Stomach (tissue), 9 donors: Measurements from ENCODE around the gene PIP5K1B. TPM values are rescaled to one million over a fixed set of nuclear protein-coding genes. Genes with fewer than 3 reads are reported as not detected.

Experiments used
- DNase-seq, 2 donors: peaks; one replicate each; pipeline versions ENCODE4 v3.0.0 to v3.0.0-alpha.2; 2013 to 2019
- H3K27ac ChIP-seq, 5 donors: fragments of 200-600 bp in 4 of 5; sonication (generic) in 4 of 5; one replicate each; pipeline ENCODE4 v1.5.1; 2013 to 2019; ENCODE audit warnings: mild to moderate bottlenecking in 1 of 5, moderate library complexity in 1 of 5
- H3K27me3 ChIP-seq, 3 donors: fragments of 200-600 bp; sonication (generic); one replicate each; pipeline ENCODE4 v1.5.1; 2017 to 2019; ENCODE audit warnings: mixed run types in 1 of 3
- H3K36me3 ChIP-seq, 4 donors: fragments of 200-600 bp; sonication (generic); 1 replicate in 3 of 4; 2 replicates in 1 of 4; pipeline ENCODE4 v1.5.1; 2016 to 2019
- H3K4me1 ChIP-seq, 4 donors: fragments of 200-600 bp; sonication (generic); one replicate each; pipeline ENCODE4 v1.5.1; 2016 to 2019
- H3K4me3 ChIP-seq, 4 donors: fragments of 200-600 bp; sonication (generic) in 3 of 4; one replicate each; pipeline ENCODE4 v1.5.1; 2016 to 2019; ENCODE audit warnings: mild to moderate bottlenecking in 1 of 4
- H3K9me3 ChIP-seq, 4 donors: fragments of 200-600 bp; sonication (generic); one replicate each; pipeline ENCODE4 v1.5.1; 2016 to 2019
- EP300 ChIP-seq: sonication (generic); formaldehyde crosslinking; IDR thresholded peaks from one replicate; pipeline ENCODE4 v1.6.1; 2017; ENCODE audit warnings: antibody characterized with exemption
- POLR2A ChIP-seq, 4 donors: fragments of 450-650 bp; IDR thresholded peaks; one replicate each; pipeline ENCODE4 v1.6.1; 2016; ENCODE audit warnings: antibody characterized with exemption in 4 of 4, control low read depth in 2 of 4, mild to moderate bottlenecking in 1 of 4, moderate library complexity in 1 of 4
- POLR2AphosphoS5 ChIP-seq, 3 donors: sonication (generic); formaldehyde crosslinking; IDR thresholded peaks; one replicate each; pipeline ENCODE4 v1.6.1; 2016; ENCODE audit warnings: antibody characterized with exemption in 3 of 3
- WGBS, 5 donors: extraction: QIAGEN DNeasy Blood & Tissue Kit in 3 of 5; methylation state at CpG; one replicate each; pipeline versions ENCODE4 v1.1.5 to v1.1.7; 2013 to 2018; 5-methylcytosine and 5-hydroxymethylcytosine counted together
- intact Hi-C: fragments of 100-400 bp; cut with DNase I; formaldehyde crosslinking; loops from one replicate; pipeline ENCODE4 v1.15.1; 2023; ENCODE audit warnings: low total_unique reads
- polyA plus RNA-seq, 3 donors: library from polyadenylated mRNA; stranded (reverse); fragments of 200-250 nt; gene quantifications; one replicate each; pipeline ENCODE4 v1.2.3, GENCODE V29; 2013
- total RNA-seq, 5 donors: library from RNA; depleted of rRNA; stranded (reverse); fragments of >200 nt; gene quantifications; one replicate each; pipeline versions ENCODE4 v1.1.0 to v1.2.3, GENCODE V29; 2014 to 2016
- TF ChIP-seq, protein P1 (sequence below), 7 experiments: fragments of 450-650 bp in 4 of 7; fragments of 200-600 bp in 3 of 7; sonication (generic) in 3 of 7; IDR thresholded peaks; one replicate each; pipeline ENCODE4 v1.5.1; 2016 to 2019; ENCODE audit warnings: antibody characterized with exemption in 7 of 7, control low read depth in 2 of 7, mild to moderate bottlenecking in 1 of 7
- donor health status: healthy with polysubstance abuse.
- donor health status: Bipolar disorder and iron deficiency.
- donor health status: healthy.

PIP5K1B gene
- total and polyA plus RNA-seq, 8 donors, result 2.3 to 33.8 (median 16.6) TPM

DNA sequence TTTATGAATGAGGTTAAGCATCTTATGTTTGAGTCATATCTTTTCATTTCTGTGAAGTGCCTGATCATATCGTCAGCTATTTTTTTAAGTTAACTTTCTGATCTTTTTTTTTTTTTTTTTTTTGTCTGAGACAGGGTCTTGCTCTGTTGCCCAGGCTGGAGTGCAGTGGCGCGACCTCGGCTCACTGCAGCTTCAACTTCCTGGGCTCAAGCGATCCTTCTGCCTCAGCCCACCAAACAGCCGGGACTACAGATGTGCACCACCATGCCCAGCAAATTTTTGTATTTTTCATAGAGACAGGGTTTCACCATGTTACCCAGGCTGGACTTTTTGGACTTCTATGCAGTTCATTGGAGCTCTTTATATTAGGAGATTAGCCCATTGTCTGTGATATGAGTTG, 168.1 kb downstream of the PIP5K1B start:
- Histone ChIP-seq H3K27me3 (no peaks in the 10 kb centered on the region), H3K9me3 (no peaks in the 10 kb centered on the region), H3K36me3 (no peaks in the 10 kb centered on the region), H3K27ac (no peak overlapping the region), H3K4me1 (peaks cover 0 to 18% (median 11%) of the 10 kb centered on the region in 4 donors), H3K4me3 (no peak overlapping the region)
- intact Hi-C loops, result no loop called here
- TF ChIP-seq POLR2AphosphoS5 (IDR thresholded peaks at IDR 0.05), result no peak
- TF ChIP-seq EP300, result no peak
- TF ChIP-seq, protein P1, sequence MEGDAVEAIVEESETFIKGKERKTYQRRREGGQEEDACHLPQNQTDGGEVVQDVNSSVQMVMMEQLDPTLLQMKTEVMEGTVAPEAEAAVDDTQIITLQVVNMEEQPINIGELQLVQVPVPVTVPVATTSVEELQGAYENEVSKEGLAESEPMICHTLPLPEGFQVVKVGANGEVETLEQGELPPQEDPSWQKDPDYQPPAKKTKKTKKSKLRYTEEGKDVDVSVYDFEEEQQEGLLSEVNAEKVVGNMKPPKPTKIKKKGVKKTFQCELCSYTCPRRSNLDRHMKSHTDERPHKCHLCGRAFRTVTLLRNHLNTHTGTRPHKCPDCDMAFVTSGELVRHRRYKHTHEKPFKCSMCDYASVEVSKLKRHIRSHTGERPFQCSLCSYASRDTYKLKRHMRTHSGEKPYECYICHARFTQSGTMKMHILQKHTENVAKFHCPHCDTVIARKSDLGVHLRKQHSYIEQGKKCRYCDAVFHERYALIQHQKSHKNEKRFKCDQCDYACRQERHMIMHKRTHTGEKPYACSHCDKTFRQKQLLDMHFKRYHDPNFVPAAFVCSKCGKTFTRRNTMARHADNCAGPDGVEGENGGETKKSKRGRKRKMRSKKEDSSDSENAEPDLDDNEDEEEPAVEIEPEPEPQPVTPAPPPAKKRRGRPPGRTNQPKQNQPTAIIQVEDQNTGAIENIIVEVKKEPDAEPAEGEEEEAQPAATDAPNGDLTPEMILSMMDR (IDR thresholded peaks at IDR 0.05), result no peak
- no peak for TF ChIP-seq POLR2A (IDR thresholded peaks at IDR 0.05)
- DNase-seq, result no peak
- WGBS, 5 donors, result 95 to 99% (median 96%) methylated on average over 6 of the region's 6 CpGs

- DNase-seq, result no peak
- WGBS, 5 donors, result 77 to 85% (median 83%) methylated on average over 5 of the region's 5 CpGs
- Histone ChIP-seq H3K27me3 (no peaks in the 10 kb centered on the region), H3K4me1 (peaks cover 0 to 12% (median 8%) of the 10 kb centered on the region in 4 donors), H3K9me3 (no peaks in the 10 kb centered on the region), H3K27ac (no peak overlapping the region), H3K4me3 (no peak overlapping the region), H3K36me3 (no peaks in the 10 kb centered on the region)
- TF ChIP-seq POLR2A (IDR thresholded peaks at IDR 0.05) (no peak), EP300 (no peak), POLR2AphosphoS5 (IDR thresholded peaks at IDR 0.05) (no peak)
- TF ChIP-seq, protein P1 (IDR thresholded peaks at IDR 0.05), result no peak
- intact Hi-C loops, result no loop called here
Observed at GRCh38 chr9:68876273-68876672, 171.2 kb downstream of the PIP5K1B start.

DNA sequence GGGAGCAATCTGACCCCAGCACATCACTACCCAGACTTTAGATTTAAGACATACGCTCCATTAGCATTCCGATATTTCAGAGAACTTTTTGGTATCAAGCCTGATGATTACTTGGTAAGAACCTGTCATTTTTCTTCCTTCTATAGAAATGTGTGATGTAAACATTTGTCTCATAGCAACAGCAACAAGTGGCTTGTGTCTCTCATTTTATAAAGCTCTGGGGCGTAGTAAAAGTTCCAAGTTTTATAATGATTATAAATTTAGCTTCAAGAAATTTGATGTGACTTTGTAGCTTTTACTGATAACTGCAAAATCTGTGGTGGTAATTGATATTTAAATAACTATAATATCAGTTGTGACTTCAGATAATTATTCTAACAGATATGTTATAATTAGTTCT, 171.6 kb downstream of the PIP5K1B start:
- no peaks in the 10 kb centered on the region for H3K36me3 ChIP-seq
- H3K4me1 ChIP-seq, result peaks cover 0 to 8% (median 4%) of the 10 kb centered on the region in 4 donors
- H3K27me3 ChIP-seq, result no peaks in the 10 kb centered on the region
- 56 to 62% (median 59%) methylated on average over 3 of the region's 3 CpGs for WGBS, 5 donors
- no peak overlapping the region for H3K27ac ChIP-seq
- H3K4me3 ChIP-seq, result no peak overlapping the region
- TF ChIP-seq, protein P1 (IDR thresholded peaks at IDR 0.05), result no peak
- TF ChIP-seq POLR2A (IDR thresholded peaks at IDR 0.05), result no peak
- no peak for TF ChIP-seq POLR2AphosphoS5 (IDR thresholded peaks at IDR 0.05)
- TF ChIP-seq EP300, result no peak
- no peak for DNase-seq
- H3K9me3 ChIP-seq, result no peaks in the 10 kb centered on the region
- intact Hi-C loops, result no loop called here

GRCh38 chr9:68877219-68877618, 172.2 kb downstream of the PIP5K1B start:
- Histone ChIP-seq H3K9me3 (no peaks in the 10 kb centered on the region), H3K36me3 (no peaks in the 10 kb centered on the region), H3K4me3 (no peak overlapping the region), H3K4me1 (peaks cover 0 to 3% (median 1%) of the 10 kb centered on the region in 4 donors), H3K27me3 (no peaks in the 10 kb centered on the region), H3K27ac (no peak overlapping the region)
- no peak for TF ChIP-seq EP300
- no peak for TF ChIP-seq POLR2AphosphoS5 (IDR thresholded peaks at IDR 0.05)
- intact Hi-C loops, result no loop called here
- no peak for DNase-seq

DNA sequence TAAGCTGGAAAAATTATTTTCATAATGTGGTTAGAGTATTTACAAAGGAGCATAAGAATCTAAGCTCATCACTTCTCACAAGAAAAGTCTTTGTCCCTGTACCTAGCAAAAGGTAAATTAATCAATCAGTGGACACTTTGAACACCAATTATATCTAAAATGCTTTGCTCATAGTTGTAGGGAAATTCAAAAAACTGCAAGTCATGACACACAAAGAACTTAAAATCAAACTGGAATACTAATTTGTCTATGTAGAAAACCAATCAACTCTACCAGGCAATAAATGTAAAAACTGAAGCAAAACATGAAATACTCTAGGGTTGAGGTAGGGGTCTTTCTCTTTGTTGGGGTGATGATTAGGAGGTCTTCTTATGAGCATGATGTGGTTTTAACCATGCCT, 173.4 kb downstream of the PIP5K1B start:
- DNase-seq, result no peak
- no peak overlapping the region for H3K27ac ChIP-seq

More for the DNA sequence above, 173.4 kb downstream of the PIP5K1B start:
- H3K4me1 ChIP-seq, result no peaks in the 10 kb centered on the region
- no peak overlapping the region for H3K4me3 ChIP-seq
- no peaks in the 10 kb centered on the region for H3K9me3 ChIP-seq
- H3K27me3 ChIP-seq, result no peaks in the 10 kb centered on the region
- intact Hi-C loops, result no loop called here
- TF ChIP-seq POLR2A (IDR thresholded peaks at IDR 0.05) (no peak), EP300 (no peak), POLR2AphosphoS5 (IDR thresholded peaks at IDR 0.05) (no peak)
- TF ChIP-seq, protein P1 (IDR thresholded peaks at IDR 0.05), result no peak
- H3K36me3 ChIP-seq, result no peaks in the 10 kb centered on the region
